T-helper 2 cell treated with Interferon-gamma antibody and Interleukin-4, amounts not matched to agents 100 ng/mL and 5 ng/mL, for 36 hours (primary cell): ENCODE measurements around the gene UNCX. TPM values are rescaled to one million over a fixed set of nuclear protein-coding genes. Genes with fewer than 3 reads are reported as not detected.
"Not testable (repeated sequence)": the region's sequence is repeated elsewhere in the genome, so short reads cannot be mapped to it uniquely, and the experiment has no call there.

ENCODE experiments used
- intact Hi-C: fragments of 100-400 bp; cut with micrococcal nuclease; formaldehyde crosslinking; loops from one replicate; pipeline ENCODE4 v1.15.1; 2023
- total RNA-seq: library from RNA; stranded (reverse); gene quantifications from 2 replicates; pipeline ENCODE4 v1.2.3, GENCODE V29; 2022

UNCX gene
- total RNA-seq, 1 donor from 2014 or later, result not detected

- intact Hi-C loops, result no loop called here
Measured at GRCh38 chr7:1255080-1255816, 22.6 kb downstream of the UNCX start.

- intact Hi-C loops, result no loop called here
Measured at GRCh38 chr7:1255817-1256340, 23.2 kb downstream of the UNCX start.

- intact Hi-C loops, result no loop called here
Measured at GRCh38 chr7:1256621-1257020, 23.9 kb downstream of the UNCX start.

- intact Hi-C loops, result no loop called here
Measured at GRCh38 chr7:1257221-1257620, 24.5 kb downstream of the UNCX start.

- intact Hi-C loops, result no loop called here
Measured at GRCh38 chr7:1257863-1258262, 25.2 kb downstream of the UNCX start.

- intact Hi-C loops, result no loop called here
Measured at GRCh38 chr7:1259621-1260243, 27.1 kb downstream of the UNCX start.

- intact Hi-C loops, result no loop called here
Measured at GRCh38 chr7:1260244-1260635, 27.6 kb downstream of the UNCX start.

GRCh38 chr7:1261036-1261435 is 28.4 kb downstream of the UNCX start:
- intact Hi-C loops, result not testable (repeated sequence)

- intact Hi-C loops, result no loop called here
Measured at GRCh38 chr7:1262441-1262840, 29.8 kb downstream of the UNCX start.

GRCh38 chr7:1263391-1263951 is 30.8 kb downstream of the UNCX start:
- intact Hi-C loops, result no loop called here

- intact Hi-C loops, result no loop called here
Measured at GRCh38 chr7:1264345-1265280, 31.9 kb downstream of the UNCX start.

GRCh38 chr7:1267016-1267900 is 34.6 kb downstream of the UNCX start:
- intact Hi-C loops, result no loop called here

- intact Hi-C loops, result no loop called here
Measured at GRCh38 chr7:1268076-1268815, 35.6 kb downstream of the UNCX start.

GRCh38 chr7:1268866-1269265 is 36.2 kb downstream of the UNCX start:
- intact Hi-C loops, result no loop called here

- intact Hi-C loops, result no loop called here
Measured at GRCh38 chr7:1269336-1269890, 36.7 kb downstream of the UNCX start.

GRCh38 chr7:1270181-1270580 is 37.5 kb downstream of the UNCX start:
- intact Hi-C loops, result no loop called here

- intact Hi-C loops, result no loop called here
Measured at GRCh38 chr7:1271046-1271445, 38.4 kb downstream of the UNCX start.

- intact Hi-C loops, result no loop called here
Measured at GRCh38 chr7:1271656-1272055, 39.0 kb downstream of the UNCX start.

GRCh38 chr7:1272136-1272535 is 39.5 kb downstream of the UNCX start:
- intact Hi-C loops, result not testable (repeated sequence)
